GM23338 (cell line): ENCODE results near the gene ZNF28. TPM values are rescaled to one million over a fixed set of nuclear protein-coding genes. Genes with fewer than 3 reads are reported as not detected.

ENCODE experiments used
- ATAC-seq: fragments of 200-7000 bp; cut with Tn5 transposase; 3 replicates; pipeline ENCODE4 v1.9.1; 2020
- DNase-seq: peaks from one replicate; pipeline ENCODE4 v3.0.0-alpha.2; 2015; ENCODE audit warnings: low spot score
- H2AFZ ChIP-seq: fragments of 200-600 bp; sonication (generic); 2 replicates; pipeline ENCODE4 v1.8.0; 2016; ENCODE audit warnings: antibody characterized with exemption, mild to moderate bottlenecking, moderate library complexity
- H3F3A ChIP-seq: fragments of 200-600 bp; sonication (generic); replicated peaks from 2 replicates; pipeline ENCODE4 v1.8.0; 2017; ENCODE audit warnings: antibody characterized with exemption, mixed run types, low read depth
- H3K27ac ChIP-seq: fragments of 200-600 bp; sonication (generic); 2 replicates; pipeline ENCODE4 v1.6.1; 2016; ENCODE audit warnings: low read depth
- H3K27me3 ChIP-seq: fragments of 200-600 bp; sonication (generic); 2 replicates; pipeline ENCODE4 v1.8.0; 2016; ENCODE audit warnings: mild to moderate bottlenecking, mixed run types, moderate library complexity; ENCODE audit not compliant: insufficient read depth
- H3K36me3 ChIP-seq: fragments of 200-600 bp; sonication (generic); 2 replicates; pipeline ENCODE4 v1.8.0; 2016; ENCODE audit warnings: mild to moderate bottlenecking; ENCODE audit not compliant: insufficient read depth
- H3K4me1 ChIP-seq: fragments of 200-600 bp; sonication (generic); 2 replicates; pipeline ENCODE4 v1.8.0; 2016; ENCODE audit warnings: mild to moderate bottlenecking, moderate library complexity; ENCODE audit not compliant: insufficient read depth
- H3K4me2 ChIP-seq: fragments of 200-600 bp; sonication (generic); 2 replicates; pipeline ENCODE4 v1.7.1; 2017; ENCODE audit warnings: mixed run types
- H3K4me3 ChIP-seq: fragments of 200-600 bp; sonication (generic); 2 replicates; pipeline ENCODE4 v1.6.1; 2016; ENCODE audit warnings: mixed run types
- H3K79me2 ChIP-seq: fragments of 200-600 bp; sonication (generic); replicated peaks from 2 replicates; pipeline ENCODE4 v1.8.0; 2017; ENCODE audit warnings: mild to moderate bottlenecking; ENCODE audit not compliant: insufficient read depth
- H3K9me2 ChIP-seq: fragments of 200-600 bp; sonication (generic); 2 replicates; pipeline ENCODE4 v1.8.0; 2017; ENCODE audit not compliant: insufficient read depth
- H4K20me1 ChIP-seq: fragments of 200-600 bp; sonication (generic); replicated peaks from 2 replicates; pipeline ENCODE4 v1.8.0; 2017; ENCODE audit warnings: mild to moderate bottlenecking; ENCODE audit not compliant: insufficient read depth
- H3K27ac Mint-ChIP-seq: 2 replicates; pipeline ENCODE4 v1.8.0; 2020; ENCODE audit warnings: inconsistent platforms, mild to moderate bottlenecking, moderate library complexity, mixed read lengths
- H3K27me3 Mint-ChIP-seq: 3 replicates; pipeline ENCODE4 v1.8.0; 2022; ENCODE audit warnings: low read depth, mild to moderate bottlenecking, moderate library complexity, mixed read lengths, inconsistent platforms; ENCODE audit not compliant: insufficient read depth, poor library complexity
- H3K36me3 Mint-ChIP-seq: 3 replicates; pipeline ENCODE4 v1.8.0; 2021; ENCODE audit warnings: low read depth, mild to moderate bottlenecking, inconsistent platforms, moderate library complexity, mixed read lengths
- H3K4me1 Mint-ChIP-seq: 3 replicates; pipeline ENCODE4 v1.8.0; 2020; ENCODE audit warnings: mild to moderate bottlenecking, inconsistent platforms, mixed read lengths
- H3K4me3 Mint-ChIP-seq: 3 replicates; pipeline ENCODE4 v1.8.0; 2021; ENCODE audit warnings: moderate library complexity, mild to moderate bottlenecking, inconsistent platforms, mixed read lengths
- H3K9me3 Mint-ChIP-seq: 3 replicates; pipeline ENCODE4 v1.8.0; 2020; ENCODE audit warnings: moderate library complexity, mild to moderate bottlenecking, inconsistent platforms, mixed read lengths
- CTCF ChIP-seq, 2 experiments: fragments of 200-600 bp in 1 of 2; sonication (generic) in 1 of 2; conservative IDR thresholded peaks; 2 replicates each; pipeline versions ENCODE4 v1.5.1 to v1.6.1; 2016 to 2017; ENCODE audit warnings: antibody characterized with exemption in 2 of 2, low read depth in 2 of 2, mild to moderate bottlenecking in 2 of 2, moderate library complexity in 1 of 2
- ZNF331 ChIP-seq: fragments of 250-450 bp; sonication (Bioruptor Pico); IDR thresholded peaks from 2 replicates; pipeline ENCODE4 v1.5.0; 2020; ENCODE audit warnings: low read depth, mild to moderate bottlenecking, moderate library complexity
- polyA plus RNA-seq: library from polyadenylated mRNA; unstranded; fragments of >200 nt; fragmentation: Nextera tagmentation; extraction: Ambion mirVana; gene quantifications from 2 replicates; pipeline ENCODE4 v1.2.1, GENCODE V29; 2016
- total RNA-seq: library from RNA; depleted of rRNA; stranded (reverse); fragments of >200 nt; shearing (Covaris generic); gene quantifications from 2 replicates; pipeline ENCODE4 v1.2.3, GENCODE V29; 2014; rRNA removed

The ZNF28 gene
- total and polyA plus RNA-seq, 2 experiments from 2014 or later, result 12.5 to 42.0 TPM

GRCh38 chr19:52748336-52748950 lies 73.0 kb downstream of the ZNF28 start:
- peak overlapping the region; percentile 44; the same call in 1 of the 2 replicates for H3K4me3 ChIP-seq
- Mint-ChIP-seq H3K27me3 (peaks cover 7% of the 10 kb centered on the region), H3K9me3 (no peaks in the 10 kb centered on the region), H3K4me3 (peak overlapping the region; percentile 67), H3K36me3 (no peaks in the 10 kb centered on the region), H3K27ac (no peak overlapping the region), H3K4me1 (peaks cover 5% of the 10 kb centered on the region; the same call in 1 of the 3 replicates)
- H3K79me2 ChIP-seq, result no peaks in the 10 kb centered on the region
- H4K20me1 ChIP-seq, result no peaks in the 10 kb centered on the region
- no peaks in the 10 kb centered on the region for H3K9me2 ChIP-seq
- no peaks in the 10 kb centered on the region for H3K36me3 ChIP-seq
- ATAC-seq, result peak; percentile 80
- TF ChIP-seq CTCF (conservative IDR thresholded peaks at IDR 0.05; ENCODE audit: low read depth in 2 of 2), result peak; percentile 46 to 57
- no peak for TF ChIP-seq ZNF331 (CRISPR knock-in tag)
- H3K4me2 ChIP-seq, result peak overlapping the region; percentile 64; the same call in 1 of the 2 replicates
- H3K27me3 ChIP-seq, result no peaks in the 10 kb centered on the region
- peak; percentile 85 for DNase-seq
- H3K27ac ChIP-seq, result no peak overlapping the region
- no peaks in the 10 kb centered on the region; the same call in 1 of the 2 replicates for H3K4me1 ChIP-seq
- H2AFZ ChIP-seq, result peak overlapping the region; percentile 61; the same call in 1 of the 2 replicates
- H3F3A ChIP-seq, result no peaks in the 10 kb centered on the region

Other genes with a start within 250 kb of the ZNF28 start
- 20.6 and 25.0 TPM in 2 replicates for gene ZNF83, start 183.3 kb downstream of the ZNF28 start, total RNA-seq
- 11.9 and 16.2 TPM in 2 replicates for gene ZNF83, start 183.3 kb downstream of the ZNF28 start, polyA plus RNA-seq
- gene ZNF611, start 86.6 kb downstream of the ZNF28 start, total RNA-seq, result 10.3 and 16.4 TPM in 2 replicates
- gene ZNF611, start 86.6 kb downstream of the ZNF28 start, polyA plus RNA-seq, result 5.3 and 6.6 TPM in 2 replicates
- 5.1 and 6.9 TPM in 2 replicates for gene ZNF600, start 34.8 kb downstream of the ZNF28 start, total RNA-seq
- 6.0 and 7.7 TPM in 2 replicates for gene ZNF600, start 34.8 kb downstream of the ZNF28 start, polyA plus RNA-seq
- gene ZNF468, start 36.0 kb upstream of the ZNF28 start, total RNA-seq, result 34.9 and 39.5 TPM in 2 replicates
- 11.5 and 11.8 TPM in 2 replicates for gene ZNF468, start 36.0 kb upstream of the ZNF28 start, polyA plus RNA-seq
- 20.6 and 32.3 TPM in 2 replicates for gene ZNF320, start 76.0 kb upstream of the ZNF28 start, total RNA-seq
- 13.6 TPM in 2 replicates for gene ZNF320, start 76.0 kb upstream of the ZNF28 start, polyA plus RNA-seq
- gene ZNF888, start 101.8 kb upstream of the ZNF28 start, total RNA-seq, result 8.3 and 10.5 TPM in 2 replicates
- 1.8 and 2.3 TPM in 2 replicates for gene ZNF888, start 101.8 kb upstream of the ZNF28 start, polyA plus RNA-seq
- gene ZNF816, start 141.2 kb upstream of the ZNF28 start, total RNA-seq, result 9.5 and 17.0 TPM in 2 replicates
- gene ZNF816, start 141.2 kb upstream of the ZNF28 start, polyA plus RNA-seq, result 4.5 and 7.0 TPM in 2 replicates
- 0.21 and 0.35 TPM in 2 replicates for gene ERVV-1, start 192.3 kb upstream of the ZNF28 start, total RNA-seq
- gene ERVV-1, start 192.3 kb upstream of the ZNF28 start, polyA plus RNA-seq, result 0.23 and 0.26 TPM in 2 replicates
- 0.87 and 1.4 TPM in 2 replicates for gene ERVV-2, start 223.1 kb upstream of the ZNF28 start, total RNA-seq
- 0.59 and 0.74 TPM in 2 replicates for gene ERVV-2, start 223.1 kb upstream of the ZNF28 start, polyA plus RNA-seq